Right atrium auricular region (tissue), 2 donors: ENCODE results near the gene HECTD1. TPM values are rescaled to one million over a fixed set of nuclear protein-coding genes. Genes with fewer than 3 reads are reported as not detected.

Experiments
- DNase-seq: peaks from one replicate; pipeline ENCODE4 v3.0.0-alpha.2; 2019; ENCODE audit warnings: low spot score
- H3K27ac ChIP-seq, 2 donors: fragments of 200-600 bp; sonication (generic); 1 replicate in 1 of 2; 2 replicates in 1 of 2; pipeline ENCODE4 v1.5.1; 2016 to 2019
- H3K27me3 ChIP-seq, 2 donors: fragments of 200-600 bp; sonication (generic); one replicate each; pipeline versions ENCODE4 v1.5.1 to v1.6.0; 2017 to 2019
- H3K36me3 ChIP-seq: fragments of 200-600 bp; sonication (generic); one replicate; pipeline ENCODE4 v1.5.1; 2016
- H3K4me1 ChIP-seq, 2 donors: fragments of 200-600 bp; sonication (generic); one replicate each; pipeline versions ENCODE4 v1.5.1 to v1.6.0; 2017 to 2019
- H3K4me3 ChIP-seq, 2 donors: fragments of 200-600 bp; sonication (generic); 1 replicate in 1 of 2; 2 replicates in 1 of 2; pipeline ENCODE4 v1.5.1; 2017 to 2019; ENCODE audit warnings: mild to moderate bottlenecking in 1 of 2, moderate library complexity in 1 of 2
- H3K9me3 ChIP-seq, 2 donors: fragments of 200-600 bp; sonication (generic); one replicate each; pipeline ENCODE4 v1.5.1; 2019
- total RNA-seq, 2 donors: library from RNA; depleted of rRNA; stranded (reverse); fragments of >200 nt; gene quantifications; one replicate each; pipeline ENCODE4 v1.1.0, GENCODE V29; 2016
- TF ChIP-seq, protein P1 (sequence below), 2 donors: fragments of 200-600 bp; sonication (generic); IDR thresholded peaks; one replicate each; pipeline ENCODE4 v1.5.1; 2019; ENCODE audit warnings: antibody characterized with exemption in 2 of 2

The HECTD1 gene
- total RNA-seq, 2 donors from 2014 or later = 130 to 145 TPM

DNA sequence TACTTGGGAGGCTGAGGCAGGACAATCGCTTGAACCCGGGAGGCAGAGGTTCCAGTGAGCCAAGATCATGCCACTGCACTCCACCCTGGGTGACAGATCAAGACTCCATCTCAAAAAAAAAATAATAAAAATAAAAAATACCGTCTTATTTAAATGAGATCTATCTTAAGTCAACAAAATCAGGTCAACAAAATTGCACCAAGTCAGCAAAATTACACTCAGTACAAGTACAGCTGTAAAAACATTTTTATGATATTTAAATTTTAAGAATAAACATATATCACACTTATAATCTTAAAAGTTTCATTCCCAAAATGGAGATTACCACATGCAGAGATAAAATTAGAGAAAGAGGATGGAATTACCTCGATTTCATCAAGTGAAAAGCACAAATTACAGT lies 33.2 kb downstream of the HECTD1 start:
- no peak for DNase-seq
- H3K4me3 ChIP-seq = no peak overlapping the region
- peaks cover 64% of the 10 kb centered on the region for H3K36me3 ChIP-seq
- no peaks in the 10 kb centered on the region for H3K27me3 ChIP-seq
- TF ChIP-seq, protein P1, sequence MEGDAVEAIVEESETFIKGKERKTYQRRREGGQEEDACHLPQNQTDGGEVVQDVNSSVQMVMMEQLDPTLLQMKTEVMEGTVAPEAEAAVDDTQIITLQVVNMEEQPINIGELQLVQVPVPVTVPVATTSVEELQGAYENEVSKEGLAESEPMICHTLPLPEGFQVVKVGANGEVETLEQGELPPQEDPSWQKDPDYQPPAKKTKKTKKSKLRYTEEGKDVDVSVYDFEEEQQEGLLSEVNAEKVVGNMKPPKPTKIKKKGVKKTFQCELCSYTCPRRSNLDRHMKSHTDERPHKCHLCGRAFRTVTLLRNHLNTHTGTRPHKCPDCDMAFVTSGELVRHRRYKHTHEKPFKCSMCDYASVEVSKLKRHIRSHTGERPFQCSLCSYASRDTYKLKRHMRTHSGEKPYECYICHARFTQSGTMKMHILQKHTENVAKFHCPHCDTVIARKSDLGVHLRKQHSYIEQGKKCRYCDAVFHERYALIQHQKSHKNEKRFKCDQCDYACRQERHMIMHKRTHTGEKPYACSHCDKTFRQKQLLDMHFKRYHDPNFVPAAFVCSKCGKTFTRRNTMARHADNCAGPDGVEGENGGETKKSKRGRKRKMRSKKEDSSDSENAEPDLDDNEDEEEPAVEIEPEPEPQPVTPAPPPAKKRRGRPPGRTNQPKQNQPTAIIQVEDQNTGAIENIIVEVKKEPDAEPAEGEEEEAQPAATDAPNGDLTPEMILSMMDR (IDR thresholded peaks at IDR 0.05) = no peak
- H3K27ac ChIP-seq = no peak overlapping the region
- H3K9me3 ChIP-seq = no peaks in the 10 kb centered on the region
- H3K4me1 ChIP-seq = no peaks in the 10 kb centered on the region

DNA sequence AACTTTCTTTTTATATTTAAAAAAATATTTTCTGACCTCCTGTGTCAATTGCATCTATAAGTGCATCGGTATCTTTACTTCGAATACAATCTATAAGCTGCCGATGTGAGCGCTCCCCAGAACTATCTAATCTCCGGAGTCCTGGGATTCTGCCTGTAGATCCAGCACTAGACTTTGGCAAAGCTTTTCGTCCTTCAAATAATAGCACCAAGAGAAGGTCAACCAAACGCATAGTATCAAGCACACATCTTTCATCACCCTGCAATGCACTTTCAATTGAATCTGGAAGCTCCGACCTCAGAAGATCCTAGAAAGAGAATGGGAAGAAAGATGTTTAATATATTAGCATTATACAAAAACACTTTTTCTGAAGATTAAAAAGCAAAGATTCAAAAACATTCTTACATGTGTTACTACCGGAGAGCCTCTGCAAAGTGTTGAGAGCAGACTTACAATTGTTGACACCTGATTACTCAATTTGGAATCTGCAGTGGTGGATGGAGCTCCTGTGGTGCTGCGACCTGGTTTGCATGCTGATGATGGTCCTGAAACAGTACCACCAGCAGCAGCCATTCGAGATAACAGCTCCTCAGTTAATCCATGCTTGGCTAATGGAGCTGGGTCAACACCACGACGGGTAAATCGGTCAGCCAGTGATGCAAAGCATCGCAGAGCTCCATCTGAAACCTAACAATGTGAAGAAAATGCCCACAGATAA lies 34.3 kb downstream of the HECTD1 start:
- Histone ChIP-seq H3K36me3 (peaks cover 74% of the 10 kb centered on the region), H3K9me3 (no peaks in the 10 kb centered on the region), H3K4me1 (no peaks in the 10 kb centered on the region), H3K4me3 (no peak overlapping the region), H3K27ac (no peak overlapping the region), H3K27me3 (no peaks in the 10 kb centered on the region)
- TF ChIP-seq, protein P1 (IDR thresholded peaks at IDR 0.05) = no peak
- DNase-seq = no peak

DNA sequence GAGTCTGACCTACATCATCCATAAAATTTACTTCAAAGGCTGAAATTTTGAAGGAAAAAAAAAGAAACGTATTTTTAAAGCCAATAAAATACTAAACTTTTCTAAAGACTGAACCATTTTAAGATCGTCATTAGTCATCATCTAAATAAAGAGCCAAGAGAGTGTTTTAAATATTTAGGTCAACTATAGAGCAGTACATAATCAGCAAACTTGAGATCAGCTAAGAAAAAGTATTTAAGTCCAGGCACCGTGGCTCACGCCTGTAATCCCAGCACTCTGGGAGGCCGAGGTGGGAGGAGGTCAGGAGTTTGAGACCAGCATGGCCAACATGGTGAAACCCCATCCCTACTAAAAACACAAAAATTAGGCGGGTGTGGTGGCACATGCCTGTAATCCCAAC lies 35.5 kb downstream of the HECTD1 start:
- H3K4me1 ChIP-seq = no peaks in the 10 kb centered on the region
- DNase-seq = no peak
- peaks cover 74% of the 10 kb centered on the region for H3K36me3 ChIP-seq
- no peak overlapping the region for H3K4me3 ChIP-seq
- TF ChIP-seq, protein P1 (IDR thresholded peaks at IDR 0.05) = no peak
- no peak overlapping the region for H3K27ac ChIP-seq
- no peaks in the 10 kb centered on the region for H3K27me3 ChIP-seq
- H3K9me3 ChIP-seq = no peaks in the 10 kb centered on the region

DNA sequence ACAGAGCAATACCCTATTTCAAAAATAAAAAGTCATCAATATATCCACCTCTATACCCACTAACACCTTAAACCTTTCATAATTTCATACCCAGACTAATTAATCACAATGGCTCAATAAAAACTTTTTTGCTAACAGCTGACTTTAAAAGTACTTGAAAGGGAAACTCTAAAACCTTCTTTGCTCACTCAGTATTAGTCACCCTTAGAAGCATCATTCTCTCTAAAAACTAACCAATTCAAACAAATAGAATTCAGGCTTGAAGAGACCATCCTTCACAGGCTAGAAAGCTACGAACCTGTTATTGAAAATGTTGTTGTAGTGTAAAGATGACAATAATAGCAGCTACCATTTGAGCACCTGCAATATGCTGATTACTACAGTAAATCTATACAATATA lies 37.2 kb downstream of the HECTD1 start:
- Histone ChIP-seq H3K4me1 (peaks cover 0 to 9% of the 10 kb centered on the region in 2 donors), H3K27ac (no peak overlapping the region), H3K9me3 (no peaks in the 10 kb centered on the region), H3K27me3 (no peaks in the 10 kb centered on the region), H3K36me3 (peaks cover 69% of the 10 kb centered on the region), H3K4me3 (no peak overlapping the region)
- TF ChIP-seq, protein P1 (IDR thresholded peaks at IDR 0.05) = no peak
- no peak for DNase-seq

DNA sequence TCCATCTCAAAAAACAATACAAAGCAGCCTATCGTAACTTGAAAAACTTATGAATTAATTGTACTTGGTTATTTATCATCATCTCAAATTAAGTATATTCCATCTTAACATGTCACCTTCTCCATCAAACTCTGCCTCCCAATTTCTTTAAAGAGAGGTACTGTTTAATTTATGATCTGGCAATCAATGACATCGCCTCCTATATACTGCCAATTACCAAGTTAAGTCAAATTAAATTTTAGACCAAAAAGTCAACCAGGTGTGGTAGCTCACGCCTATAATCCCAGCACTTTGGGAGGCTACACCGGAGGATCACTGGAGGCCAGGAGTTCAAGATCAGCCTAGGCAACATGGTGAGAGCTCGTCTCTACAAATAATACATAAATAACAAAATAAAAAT lies 37.7 kb downstream of the HECTD1 start:
- H3K4me1 ChIP-seq = peaks cover 0 to 14% of the 10 kb centered on the region in 2 donors
- TF ChIP-seq, protein P1 (IDR thresholded peaks at IDR 0.05) = no peak
- DNase-seq = no peak
- H3K9me3 ChIP-seq = no peaks in the 10 kb centered on the region
- no peaks in the 10 kb centered on the region for H3K27me3 ChIP-seq
- H3K36me3 ChIP-seq = peaks cover 68% of the 10 kb centered on the region
- H3K27ac ChIP-seq = no peak overlapping the region
- H3K4me3 ChIP-seq = no peak overlapping the region

DNA sequence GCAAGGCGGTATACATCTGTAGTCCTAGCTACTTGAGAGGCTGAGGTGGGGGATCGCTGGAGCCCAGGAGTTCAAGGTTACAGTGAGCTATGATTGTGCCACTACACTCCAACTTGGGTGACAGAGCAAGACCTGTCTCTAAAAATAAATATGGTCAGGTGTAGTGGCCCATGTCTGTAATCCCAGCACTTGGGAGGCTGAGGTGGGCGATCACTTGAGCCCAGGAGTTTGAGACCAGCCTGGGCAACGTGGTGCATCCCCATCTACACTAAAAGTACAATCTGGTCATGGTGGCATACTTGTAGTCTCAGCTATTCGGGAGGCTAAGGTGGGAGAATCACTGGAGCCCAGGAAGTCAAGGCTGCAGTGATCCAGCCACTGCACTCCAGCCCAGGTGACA lies 40.6 kb downstream of the HECTD1 start:
- Histone ChIP-seq H3K4me3 (no peak overlapping the region), H3K9me3 (no peaks in the 10 kb centered on the region), H3K4me1 (peaks cover 0 to 14% of the 10 kb centered on the region in 2 donors), H3K36me3 (peaks cover 77% of the 10 kb centered on the region), H3K27me3 (no peaks in the 10 kb centered on the region), H3K27ac (no peak overlapping the region)
- TF ChIP-seq, protein P1 (IDR thresholded peaks at IDR 0.05) = no peak
- DNase-seq = no peak
